ENCODE data around the gene ACP7. TPM values are rescaled to one million over a fixed set of nuclear protein-coding genes. Genes with fewer than 3 reads are reported as not detected.
A peak's percentile ranks its signal among the peaks of the same experiment; 100 is the strongest.
"Not testable (repeated sequence)": the region's sequence is repeated elsewhere in the genome, so short reads cannot be mapped to it uniquely, and the experiment has no call there.

ACP7 gene
- polyA plus RNA-seq, 3 donors from 2014 or later, result not detected

DNA sequence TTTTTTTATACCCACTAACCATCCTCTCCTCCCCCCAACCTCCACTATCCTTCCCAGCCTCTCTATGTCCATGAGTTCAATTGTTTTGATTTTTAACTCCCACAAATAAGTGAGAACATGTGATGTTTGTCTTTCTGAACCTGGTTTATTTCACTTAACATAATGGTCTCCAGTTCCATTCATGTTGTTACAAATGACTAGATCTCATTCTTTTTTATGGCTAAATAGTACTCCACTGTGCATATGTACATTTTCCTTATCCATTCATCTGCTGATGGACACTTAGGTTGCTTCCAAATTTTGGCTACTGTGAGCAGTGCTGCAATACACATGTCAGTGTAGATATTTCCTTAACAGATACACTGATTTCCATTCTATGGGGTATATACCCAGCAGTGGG is 24.9 kb upstream of the ACP7 start:
- Mint-ChIP-seq H3K4me1 (peaks cover 8 to 9% of the 10 kb centered on the region in 2 donors), H3K4me3 (no peak overlapping the region), H3K9me3 (peaks cover 0 to 3% (median 0%) of the 10 kb centered on the region in 6 donors), H3K27ac (no peak overlapping the region), H3K36me3 (no peaks in the 10 kb centered on the region), H3K27me3 (ENCODE audit: low read depth in 3 of 3) (peaks cover 5 to 9% (median 6%) of the 10 kb centered on the region in 3 donors)
- DNase-seq, result no peak

DNA sequence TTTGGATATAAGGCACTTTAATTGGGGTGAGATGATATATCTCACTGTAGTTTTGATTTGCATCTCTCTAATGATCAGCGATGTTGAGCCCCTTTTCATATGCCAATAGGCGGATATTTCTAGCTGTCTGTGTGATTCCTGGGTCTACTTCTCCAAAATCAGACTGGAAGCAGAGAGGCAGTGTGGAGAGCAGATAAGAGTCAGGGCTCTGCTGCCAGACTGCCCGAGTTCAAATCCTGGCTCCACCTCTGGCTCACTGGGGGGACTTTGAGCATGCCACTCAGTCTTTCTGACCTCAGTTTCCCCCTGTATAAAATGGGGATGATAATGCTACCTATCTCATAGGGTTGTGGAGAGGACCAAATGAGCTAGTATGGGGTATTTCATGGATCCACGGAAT is 24.0 kb upstream of the ACP7 start:
- Mint-ChIP-seq H3K9me3 (peaks cover 0 to 3% (median 0%) of the 10 kb centered on the region in 6 donors), H3K4me3 (no peak overlapping the region), H3K4me1 (peaks cover 8 to 9% of the 10 kb centered on the region in 2 donors), H3K36me3 (no peaks in the 10 kb centered on the region), H3K27me3 (ENCODE audit: low read depth in 3 of 3) (peaks cover 5 to 9% (median 6%) of the 10 kb centered on the region in 3 donors), H3K27ac (no peak overlapping the region)
- DNase-seq, result no peak

DNA sequence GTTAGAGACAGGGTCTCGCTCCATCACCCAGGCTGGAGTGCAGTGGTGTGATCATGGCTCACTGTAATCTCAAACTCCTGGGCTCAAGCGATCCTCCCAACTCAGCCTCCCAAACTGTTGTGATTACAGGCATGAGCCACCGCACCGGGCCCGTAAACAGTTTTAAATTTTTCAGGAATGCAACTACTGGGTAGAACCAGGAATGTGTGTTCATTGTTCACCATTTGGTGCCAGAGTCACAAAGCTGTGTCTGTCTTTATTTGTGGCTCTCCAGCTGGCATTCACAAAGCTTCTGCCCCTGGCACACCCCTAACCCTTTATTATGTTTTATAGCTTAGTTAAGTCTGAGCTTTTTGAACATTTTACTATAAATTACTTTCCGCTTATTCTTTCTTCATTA is 19.8 kb upstream of the ACP7 start:
- peaks cover 0 to 3% (median 0%) of the 10 kb centered on the region in 3 donors for H3K36me3 Mint-ChIP-seq
- DNase-seq, result no peak
- H3K27me3 Mint-ChIP-seq (ENCODE audit: low read depth in 3 of 3), result peaks cover 3 to 5% (median 5%) of the 10 kb centered on the region in 3 donors
- no peak overlapping the region for H3K4me3 Mint-ChIP-seq
- H3K9me3 Mint-ChIP-seq, result peaks cover 0 to 2% (median 0%) of the 10 kb centered on the region in 6 donors
- H3K4me1 Mint-ChIP-seq, result peaks cover 8 to 9% of the 10 kb centered on the region in 2 donors
- H3K27ac Mint-ChIP-seq, result no peak overlapping the region

DNA sequence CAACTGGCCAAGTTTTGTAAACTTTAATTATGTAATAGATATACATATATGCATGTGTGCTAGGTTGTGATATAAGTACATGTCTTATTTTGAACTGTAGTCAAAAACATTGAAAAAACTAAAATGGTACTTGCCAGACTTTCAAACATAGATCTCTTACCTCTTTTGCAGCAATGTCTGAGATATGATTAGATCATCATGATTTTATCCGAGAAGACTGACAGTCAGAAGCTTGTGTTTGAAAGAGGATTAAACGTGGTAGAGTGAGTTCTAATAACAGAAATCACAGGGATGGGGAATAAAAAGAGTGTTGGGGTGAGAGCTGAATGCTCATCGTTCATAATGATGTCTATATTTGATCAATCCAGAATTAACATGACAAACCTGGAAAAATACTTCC is 18.2 kb upstream of the ACP7 start:
- Mint-ChIP-seq H3K4me3 (no peak overlapping the region), H3K4me1 (peaks cover 8 to 9% of the 10 kb centered on the region in 2 donors), H3K9me3 (peaks cover 0 to 2% (median 0%) of the 10 kb centered on the region in 6 donors), H3K27me3 (ENCODE audit: low read depth in 3 of 3) (peaks cover 3 to 5% (median 4%) of the 10 kb centered on the region in 3 donors), H3K27ac (peak overlapping the region in 1 of 6 donors; percentile 70), H3K36me3 (peaks cover 0 to 3% (median 0%) of the 10 kb centered on the region in 3 donors)
- no peak for DNase-seq

DNA sequence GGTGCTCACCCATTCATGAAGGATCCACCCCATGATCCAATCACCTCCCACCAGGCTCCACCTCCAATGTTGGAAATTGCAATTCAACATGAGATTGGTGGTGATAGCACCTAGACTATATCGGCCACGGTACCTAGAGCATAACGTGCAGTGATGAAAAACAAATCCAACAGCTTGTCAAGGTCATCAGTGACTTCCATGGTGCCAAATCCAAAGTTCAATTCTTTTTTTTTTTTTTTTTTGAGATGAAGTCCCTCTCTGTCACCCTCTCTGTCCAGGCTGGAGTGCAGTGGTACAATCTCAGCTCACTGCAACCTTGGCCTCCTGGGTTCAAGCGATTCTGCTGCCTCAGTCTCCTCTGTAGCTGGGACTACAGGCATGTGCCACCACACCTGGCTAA is 17.1 kb upstream of the ACP7 start:
- no peak overlapping the region for H3K4me3 Mint-ChIP-seq
- peaks cover 0 to 3% (median 0%) of the 10 kb centered on the region in 3 donors for H3K36me3 Mint-ChIP-seq
- H3K4me1 Mint-ChIP-seq, result no peaks in the 10 kb centered on the region
- peaks cover 0 to 2% (median 0%) of the 10 kb centered on the region in 3 donors for H3K27me3 Mint-ChIP-seq (ENCODE audit: low read depth in 3 of 3)
- DNase-seq, result no peak
- no peak overlapping the region for H3K27ac Mint-ChIP-seq
- peaks cover 0 to 2% (median 0%) of the 10 kb centered on the region in 6 donors for H3K9me3 Mint-ChIP-seq

DNA sequence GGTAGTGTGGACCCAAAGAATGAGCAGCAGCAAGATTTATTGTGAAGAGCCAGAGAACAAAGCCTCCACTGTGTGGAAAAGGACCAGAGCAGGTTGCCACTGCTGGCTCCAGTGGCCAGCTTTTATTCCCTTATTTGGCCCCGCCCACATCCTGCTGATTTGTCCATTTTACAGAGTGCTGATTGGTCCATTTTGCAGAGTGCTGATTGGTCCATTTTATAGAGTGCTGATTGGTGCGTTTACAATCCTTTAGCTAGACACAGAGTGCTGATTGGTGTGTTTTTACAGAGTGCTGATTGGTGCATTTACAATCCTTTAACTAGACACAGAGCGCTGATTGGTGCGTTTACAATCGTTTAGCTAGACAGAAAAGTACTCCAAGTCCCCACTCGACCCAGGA is 15.9 kb upstream of the ACP7 start:
- H3K27ac Mint-ChIP-seq; H3K4me3 Mint-ChIP-seq; DNase-seq; H3K36me3 Mint-ChIP-seq; H3K9me3 Mint-ChIP-seq; H3K27me3 Mint-ChIP-seq (ENCODE audit: low read depth in 3 of 3): not testable (repeated sequence)
- peaks cover 8 to 11% of the 10 kb centered on the region in 2 donors for H3K4me1 Mint-ChIP-seq

DNA sequence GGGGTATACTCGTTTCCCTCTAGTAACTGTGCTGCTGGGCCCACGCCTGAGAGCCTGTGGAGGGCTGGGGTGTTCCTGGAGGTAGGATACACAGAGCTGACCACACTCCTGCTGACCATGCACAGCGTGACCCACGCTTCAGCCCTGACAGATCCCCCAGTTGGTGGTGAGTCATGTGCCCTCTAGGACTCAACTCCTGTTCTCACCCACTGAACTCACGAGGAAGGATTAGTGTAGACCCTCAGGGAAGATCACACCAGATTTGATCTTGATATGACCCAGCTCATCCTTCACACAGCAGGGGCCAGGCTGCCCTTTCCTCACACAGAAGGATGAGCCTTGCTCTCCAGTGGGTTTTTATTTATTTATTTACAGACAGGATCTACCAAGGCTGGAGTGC is 13.3 kb upstream of the ACP7 start:
- H3K4me1 Mint-ChIP-seq, result peaks cover 22 to 24% of the 10 kb centered on the region in 2 donors
- peaks cover 0 to 3% (median 0%) of the 10 kb centered on the region in 3 donors for H3K36me3 Mint-ChIP-seq
- peaks cover 4 to 10% (median 6%) of the 10 kb centered on the region in 3 donors for H3K27me3 Mint-ChIP-seq (ENCODE audit: low read depth in 3 of 3)
- H3K27ac Mint-ChIP-seq, result peak overlapping the region in 1 of 6 donors; percentile 85
- H3K4me3 Mint-ChIP-seq, result peak overlapping the region in 1 of 5 donors; percentile 2
- no peak for DNase-seq
- H3K9me3 Mint-ChIP-seq, result peaks cover 0 to 2% (median 0%) of the 10 kb centered on the region in 6 donors

DNA sequence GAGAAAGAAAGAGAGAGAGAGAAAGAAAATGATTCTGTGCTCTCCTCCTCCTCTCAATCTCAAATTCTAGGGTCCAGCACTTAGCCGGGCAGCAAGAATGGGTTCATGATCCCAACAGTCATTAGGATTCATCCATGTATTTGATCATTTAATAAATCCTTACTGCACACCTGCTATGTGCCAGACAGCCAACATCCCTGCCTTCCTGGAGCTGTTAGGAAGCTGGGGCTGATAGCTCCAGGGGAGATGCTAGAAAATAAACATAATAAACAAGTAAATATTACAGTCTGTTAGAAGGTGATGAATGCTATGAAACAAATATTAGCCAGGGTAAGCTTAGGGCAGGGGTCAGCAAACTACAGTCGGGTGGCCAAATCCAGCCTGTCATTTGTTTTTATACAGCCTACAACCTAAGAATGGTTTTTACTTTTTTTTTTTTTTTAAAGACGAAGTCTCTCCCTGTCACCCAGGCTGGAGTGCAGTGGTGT is 9.9 kb upstream of the ACP7 start:
- H3K4me3 Mint-ChIP-seq, result peak overlapping the region in 3 of 5 donors; percentile 30 to 86 (median 79)
- peak overlapping the region; percentile 92 to 99 (median 96) for H3K27ac Mint-ChIP-seq
- no peaks in the 10 kb centered on the region for H3K36me3 Mint-ChIP-seq
- H3K4me1 Mint-ChIP-seq, result peaks cover 22 to 24% of the 10 kb centered on the region in 2 donors
- no peak for DNase-seq
- no peaks in the 10 kb centered on the region for H3K9me3 Mint-ChIP-seq
- H3K27me3 Mint-ChIP-seq (ENCODE audit: low read depth in 3 of 3), result peaks cover 4 to 12% (median 6%) of the 10 kb centered on the region in 3 donors

DNA sequence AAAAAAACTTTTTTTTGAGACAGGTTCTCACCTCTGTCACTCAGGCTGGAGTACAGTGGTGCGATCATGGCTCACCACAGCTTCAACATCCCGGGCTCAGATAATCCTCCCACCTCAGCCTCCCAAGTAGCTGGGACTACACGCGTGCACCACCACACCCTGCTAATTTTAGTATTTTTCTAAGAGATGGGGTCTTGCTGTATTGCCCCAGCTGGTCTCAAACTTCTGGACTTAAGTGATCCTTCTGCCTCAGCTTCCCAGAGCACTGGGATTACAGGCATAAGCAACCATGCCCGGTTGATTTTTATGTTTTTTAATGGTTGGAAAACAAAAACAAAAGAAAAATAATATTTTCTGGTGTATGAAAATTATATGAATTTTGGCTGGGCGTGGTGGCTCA is 9.2 kb upstream of the ACP7 start:
- Mint-ChIP-seq H3K4me3 (no peak overlapping the region), H3K9me3 (no peaks in the 10 kb centered on the region), H3K4me1 (peaks cover 22 to 24% of the 10 kb centered on the region in 2 donors), H3K27me3 (ENCODE audit: low read depth in 3 of 3) (peaks cover 4 to 10% (median 6%) of the 10 kb centered on the region in 3 donors), H3K27ac (peak overlapping the region in 4 of 6 donors; percentile 61 to 98 (median 84)), H3K36me3 (no peaks in the 10 kb centered on the region)
- no peak for DNase-seq

DNA sequence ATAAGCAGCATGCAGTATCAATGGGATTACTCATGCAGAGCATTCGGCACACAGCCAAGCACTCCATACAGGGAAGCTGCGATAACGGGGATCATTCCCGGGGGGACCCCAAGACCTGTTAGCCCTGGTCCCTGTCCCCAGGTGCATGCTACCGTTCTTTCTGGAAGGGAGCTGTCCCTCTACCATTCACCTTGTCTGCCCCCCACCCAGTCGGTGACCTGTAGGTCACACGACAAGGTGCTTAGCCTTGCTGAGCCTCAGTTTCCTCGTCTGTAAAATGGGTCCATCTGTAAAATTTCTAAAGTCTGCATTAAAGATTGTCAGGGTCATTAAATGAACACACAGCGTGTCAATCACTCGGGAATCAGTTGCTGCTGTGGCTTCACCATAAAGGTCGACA is 6.8 kb upstream of the ACP7 start:
- no peak overlapping the region for H3K27ac Mint-ChIP-seq
- no peaks in the 10 kb centered on the region for H3K9me3 Mint-ChIP-seq
- H3K36me3 Mint-ChIP-seq, result no peaks in the 10 kb centered on the region
- H3K4me1 Mint-ChIP-seq, result peaks cover 20 to 23% of the 10 kb centered on the region in 2 donors
- peaks cover 4 to 14% (median 10%) of the 10 kb centered on the region in 3 donors for H3K27me3 Mint-ChIP-seq (ENCODE audit: low read depth in 3 of 3)
- no peak for DNase-seq
- H3K4me3 Mint-ChIP-seq, result no peak overlapping the region

DNA sequence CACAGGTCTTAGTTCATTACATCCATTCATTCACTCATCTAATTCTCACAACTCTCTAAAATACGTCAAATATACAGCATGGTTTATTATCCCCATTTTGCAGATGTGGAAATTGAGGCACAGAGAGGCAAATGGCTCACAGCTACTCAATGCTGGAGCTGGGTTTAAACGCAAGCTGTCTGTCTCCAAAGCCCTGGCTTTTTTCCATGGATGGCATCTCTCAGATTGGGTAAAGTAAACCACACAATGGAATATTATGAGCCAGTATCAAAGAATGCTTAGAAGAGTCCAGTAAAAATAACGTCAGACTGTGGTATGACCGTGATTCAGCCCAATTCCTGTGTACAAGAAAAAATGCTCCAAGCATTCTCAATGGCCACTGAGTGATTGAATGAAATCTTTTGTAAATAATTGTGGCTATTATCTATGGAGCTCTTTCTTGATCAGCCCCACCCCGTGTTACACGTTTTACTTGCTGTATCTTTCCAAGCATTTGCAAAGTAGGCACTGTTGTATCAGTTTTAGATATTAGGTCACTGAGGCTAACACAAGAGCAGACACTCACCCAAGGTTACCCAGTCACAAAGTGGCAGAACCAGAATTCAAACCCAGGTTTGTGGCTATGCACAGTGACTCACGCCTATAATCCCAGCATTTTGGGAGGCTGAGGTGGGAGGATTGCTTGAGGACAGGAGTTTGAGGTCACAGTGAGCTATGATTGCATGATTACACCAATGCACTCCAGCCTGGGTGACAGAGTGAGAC is 5.5 kb upstream of the ACP7 start:
- peaks cover 7 to 22% (median 11%) of the 10 kb centered on the region in 3 donors for H3K27me3 Mint-ChIP-seq (ENCODE audit: low read depth in 3 of 3)
- H3K4me1 Mint-ChIP-seq, result peaks cover 19 to 21% of the 10 kb centered on the region in 2 donors
- H3K36me3 Mint-ChIP-seq, result no peaks in the 10 kb centered on the region
- H3K9me3 Mint-ChIP-seq, result no peaks in the 10 kb centered on the region
- no peak overlapping the region for H3K27ac Mint-ChIP-seq
- H3K4me3 Mint-ChIP-seq, result no peak overlapping the region
- no peak for DNase-seq

DNA sequence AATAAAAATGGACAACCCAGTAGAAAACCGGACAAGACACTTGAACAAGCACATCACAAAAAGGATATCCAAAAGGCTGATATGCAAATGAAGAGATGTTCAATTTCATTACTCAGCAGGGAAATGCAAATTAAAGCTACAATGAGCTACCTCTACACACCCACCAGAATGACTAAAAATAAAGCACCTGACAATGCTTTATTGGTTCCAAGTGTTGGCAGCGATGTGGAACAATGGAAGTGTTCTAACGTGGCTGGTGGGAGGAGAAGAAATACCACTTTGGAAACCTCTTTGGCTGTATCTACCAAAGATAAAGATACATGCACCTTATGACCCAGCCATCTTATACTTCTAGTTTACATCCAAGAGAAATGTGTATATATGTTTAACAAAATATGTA is 3.7 kb upstream of the ACP7 start:
- Mint-ChIP-seq H3K4me1 (peaks cover 16 to 20% of the 10 kb centered on the region in 2 donors), H3K4me3 (no peak overlapping the region), H3K27ac (no peak overlapping the region), H3K9me3 (no peaks in the 10 kb centered on the region), H3K27me3 (ENCODE audit: low read depth in 3 of 3) (peaks cover 9 to 17% (median 14%) of the 10 kb centered on the region in 3 donors), H3K36me3 (no peaks in the 10 kb centered on the region)
- DNase-seq, result no peak

DNA sequence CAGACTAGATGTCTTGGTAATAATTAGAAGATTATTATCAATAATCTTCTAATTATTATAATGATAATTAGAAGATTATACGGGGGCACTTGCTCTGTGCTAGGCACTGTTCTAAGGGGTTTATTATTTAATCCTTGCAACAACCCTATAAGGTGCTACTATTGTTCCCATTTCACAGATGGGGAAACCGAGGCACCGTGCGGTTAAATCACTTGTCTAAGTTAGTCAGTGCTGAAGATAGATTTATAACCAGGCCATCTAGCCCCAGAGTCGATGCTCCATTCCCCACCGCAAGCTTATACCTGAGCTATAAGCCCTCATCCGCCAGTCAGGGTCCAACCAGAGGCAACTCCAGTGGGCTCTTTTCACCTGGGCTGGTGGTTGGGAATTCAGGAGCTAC is 2.0 kb upstream of the ACP7 start:
- Mint-ChIP-seq H3K27me3 (ENCODE audit: low read depth in 3 of 3) (peaks cover 8 to 19% (median 16%) of the 10 kb centered on the region in 3 donors), H3K4me3 (no peak overlapping the region), H3K36me3 (no peaks in the 10 kb centered on the region), H3K27ac (no peak overlapping the region), H3K4me1 (peaks cover 16 to 20% of the 10 kb centered on the region in 2 donors), H3K9me3 (no peaks in the 10 kb centered on the region)
- no peak for DNase-seq

All from immature natural killer cell (primary cell).